HG02623 (cell line): ENCODE data around the gene LONRF3.

Source experiments
- ATAC-seq: cut with Tn5 transposase; IDR thresholded peaks from one replicate; pipeline ENCODE4 v1.9.1; 2021; ENCODE audit warnings: moderate library complexity; ENCODE audit not compliant: unreplicated experiment

Gene LONRF3

GRCh38 chrX:119030990-119031389 is 56.6 kb downstream of the LONRF3 start:
- ATAC-seq, result no peak

- no peak for ATAC-seq
Observed at GRCh38 chrX:119036107-119037029, 62.0 kb downstream of the LONRF3 start.

- no peak for ATAC-seq
Observed at GRCh38 chrX:119040432-119040831, 66.0 kb downstream of the LONRF3 start.

- no peak for ATAC-seq
Observed at GRCh38 chrX:119041175-119041574, 66.8 kb downstream of the LONRF3 start.

GRCh38 chrX:119042040-119042439 is 67.6 kb downstream of the LONRF3 start:
- ATAC-seq, result no peak

GRCh38 chrX:119042996-119043395 is 68.6 kb downstream of the LONRF3 start:
- ATAC-seq, result no peak

GRCh38 chrX:119045884-119046283 is 71.5 kb downstream of the LONRF3 start:
- ATAC-seq, result no peak

GRCh38 chrX:119055687-119056086 is 81.3 kb downstream of the LONRF3 start:
- ATAC-seq, result no peak

GRCh38 chrX:119062750-119063374 is 88.4 kb downstream of the LONRF3 start:
- ATAC-seq, result no peak

GRCh38 chrX:119063428-119063827 is 89.0 kb downstream of the LONRF3 start:
- ATAC-seq, result no peak

GRCh38 chrX:119067023-119067739 is 92.8 kb downstream of the LONRF3 start:
- peak; percentile 60 for ATAC-seq
